GM15510 (cell line): Measurements from ENCODE around the gene ITPR1.

ENCODE experiments used
- POLR2A ChIP-seq: IDR thresholded peaks from 3 replicates; pipeline ENCODE4 v1.6.1; 2011; ENCODE audit warnings: borderline replicate concordance; ENCODE audit not compliant: insufficient read length; ENCODE audit errors: extremely low read depth

The ITPR1 gene

GRCh38 chr3:4665197-4665596, 172.0 kb downstream of the ITPR1 start:
- TF ChIP-seq POLR2A = no peak

GRCh38 chr3:4666071-4666470, 172.9 kb downstream of the ITPR1 start:
- TF ChIP-seq POLR2A = no peak

GRCh38 chr3:4670352-4670751, 177.2 kb downstream of the ITPR1 start:
- TF ChIP-seq POLR2A = no peak

GRCh38 chr3:4672725-4673275, 179.7 kb downstream of the ITPR1 start:
- TF ChIP-seq POLR2A = no peak

GRCh38 chr3:4674216-4674615, 181.1 kb downstream of the ITPR1 start:
- TF ChIP-seq POLR2A = no peak

GRCh38 chr3:4675704-4676103, 182.6 kb downstream of the ITPR1 start:
- no peak for TF ChIP-seq POLR2A

- TF ChIP-seq POLR2A = no peak
These were observed 185.2 kb downstream of the ITPR1 start for GRCh38 chr3:4678320-4678719.

GRCh38 chr3:4680227-4680691, 187.1 kb downstream of the ITPR1 start:
- no peak for TF ChIP-seq POLR2A

- no peak for TF ChIP-seq POLR2A
These were observed 187.7 kb downstream of the ITPR1 start for GRCh38 chr3:4680871-4681300.

- no peak for TF ChIP-seq POLR2A
These were observed 188.2 kb downstream of the ITPR1 start for GRCh38 chr3:4681301-4681700.

- TF ChIP-seq POLR2A = no peak
These were observed 191.0 kb downstream of the ITPR1 start for GRCh38 chr3:4684117-4684516.

- TF ChIP-seq POLR2A = no peak
These were observed 191.8 kb downstream of the ITPR1 start for GRCh38 chr3:4684976-4685375.

- TF ChIP-seq POLR2A = no peak
These were observed 192.7 kb downstream of the ITPR1 start for GRCh38 chr3:4685673-4686345.

GRCh38 chr3:4686619-4687018, 193.5 kb downstream of the ITPR1 start:
- TF ChIP-seq POLR2A = no peak

- TF ChIP-seq POLR2A = no peak
These were observed 194.0 kb downstream of the ITPR1 start for GRCh38 chr3:4687167-4687566.

GRCh38 chr3:4687596-4687995, 194.4 kb downstream of the ITPR1 start:
- TF ChIP-seq POLR2A = no peak

GRCh38 chr3:4688411-4688810, 195.3 kb downstream of the ITPR1 start:
- TF ChIP-seq POLR2A = no peak

GRCh38 chr3:4689021-4689420, 195.9 kb downstream of the ITPR1 start:
- TF ChIP-seq POLR2A = no peak

GRCh38 chr3:4690277-4690676, 197.1 kb downstream of the ITPR1 start:
- TF ChIP-seq POLR2A = no peak
